IMR-90 (cell line): ENCODE data around the gene ADGRB3. TPM values are rescaled to one million over a fixed set of nuclear protein-coding genes. Genes with fewer than 3 reads are reported as not detected.
"Not testable (repeated sequence)": the region's sequence is repeated elsewhere in the genome, so short reads cannot be mapped to it uniquely, and the experiment has no call there.

Experiments used
- ATAC-seq: fragments of 200-7000 bp; cut with Tn5 transposase; 2 replicates; pipeline ENCODE4 v1.9.1; 2020; ENCODE audit warnings: low read depth, mild to moderate bottlenecking, moderate library complexity
- BruUV-seq: library from RNA; stranded (reverse); fragments of 400-500 nt; replicated peaks from 2 replicates; lab custom pipeline; 2021; lab: Mats Ljungman, UMichigan
- CTCF ChIA-PET: fragments of 300-600 bp; formaldehyde crosslinking; extraction: SDS; loops from one replicate; lab custom pipeline; 2021; ENCODE audit warnings: antibody characterized with exemption; lab: Yijun Ruan, JAX
- POLR2A ChIA-PET: fragments of 300-600 bp; sonication (Branson Sonifier 250); formaldehyde crosslinking; loops from one replicate; lab custom pipeline; 2022; ENCODE audit warnings: antibody characterized with exemption; ENCODE audit not compliant: unreplicated experiment; lab: Charles Lee
- DNase-seq: peaks from one replicate; pipeline ENCODE4 v3.0.0; 2013
- H2AFZ ChIP-seq: replicated peaks from 2 replicates; pipeline ENCODE3; 2013; ENCODE audit warnings: low read length, mild to moderate bottlenecking; ENCODE audit not compliant: poor library complexity
- H2AK5ac ChIP-seq: 2 replicates; pipeline ENCODE4 v1.6.1; 2013; ENCODE audit warnings: low read depth, low read length, inconsistent platforms
- H2AK9ac ChIP-seq: replicated peaks from 2 replicates; pipeline ENCODE3; 2013; ENCODE audit warnings: mild to moderate bottlenecking, low read depth, low read length, moderate library complexity; ENCODE audit not compliant: poor library complexity
- H2BK120ac ChIP-seq: 2 replicates; pipeline ENCODE4 v1.6.1; 2013; ENCODE audit warnings: low read depth, low read length, inconsistent platforms
- H2BK15ac ChIP-seq: 3 replicates; pipeline ENCODE4 v1.6.1; 2013; ENCODE audit warnings: low read depth, low read length, inconsistent platforms
- H2BK20ac ChIP-seq: 2 replicates; pipeline ENCODE4 v1.6.1; 2013; ENCODE audit warnings: low read depth, mild to moderate bottlenecking, inconsistent platforms, low read length, moderate library complexity
- H2BK5ac ChIP-seq: 2 replicates; pipeline ENCODE4 v1.6.1; 2013; ENCODE audit warnings: mild to moderate bottlenecking, low read depth, low read length, inconsistent platforms; ENCODE audit not compliant: poor library complexity, severe bottlenecking
- H3K14ac ChIP-seq: replicated peaks from 2 replicates; pipeline ENCODE4 v1.6.1; 2013; ENCODE audit warnings: low read depth, low read length, inconsistent platforms
- H3K18ac ChIP-seq: 2 replicates; pipeline ENCODE4 v1.6.1; 2013; ENCODE audit warnings: low read depth, low read length, control low read depth
- H3K23ac ChIP-seq: 2 replicates; pipeline ENCODE4 v1.6.1; 2013; ENCODE audit warnings: low read depth, low read length, inconsistent platforms
- H3K27ac ChIP-seq: 2 replicates; pipeline ENCODE4 v1.5.1; 2013; ENCODE audit warnings: mild to moderate bottlenecking, control low read depth, low read length; ENCODE audit not compliant: insufficient read depth
- H3K27me3 ChIP-seq: 2 replicates; pipeline ENCODE4 v1.6.1; 2013; ENCODE audit warnings: low read length; ENCODE audit not compliant: control insufficient read depth, insufficient read depth
- H3K36me3 ChIP-seq: 2 replicates; pipeline ENCODE4 v1.6.1; 2013; ENCODE audit warnings: low read length, mixed read lengths; ENCODE audit not compliant: control insufficient read depth, insufficient read depth
- H3K4ac ChIP-seq: 2 replicates; pipeline ENCODE4 v1.6.1; 2013; ENCODE audit warnings: low read depth, low read length, inconsistent platforms
- H3K4me1 ChIP-seq: 2 replicates; pipeline ENCODE4 v1.6.1; 2013; ENCODE audit warnings: low read length, mixed read lengths; ENCODE audit not compliant: control insufficient read depth, insufficient read depth
- H3K4me2 ChIP-seq: 2 replicates; pipeline ENCODE4 v1.6.1; 2013; ENCODE audit warnings: low read depth, mild to moderate bottlenecking, control low read depth, low read length, moderate library complexity
- H3K4me3 ChIP-seq: 2 replicates; pipeline ENCODE4 v1.5.1; 2013; ENCODE audit warnings: low read depth, mild to moderate bottlenecking, control low read depth, low read length, moderate library complexity; ENCODE audit not compliant: insufficient read depth
- H3K56ac ChIP-seq: 2 replicates; pipeline ENCODE4 v1.6.1; 2013; ENCODE audit warnings: low read length, inconsistent platforms; ENCODE audit not compliant: insufficient read depth; ENCODE audit errors: extremely low read depth
- H3K79me1 ChIP-seq, 2 experiments: 2 replicates each; pipeline ENCODE4 v1.6.1; 2013; ENCODE audit warnings: low read length in 2 of 2, inconsistent platforms in 1 of 2, low read depth in 1 of 2
- H3K9ac ChIP-seq: 2 replicates; pipeline ENCODE4 v1.6.1; 2013; ENCODE audit warnings: low read depth, low read length, control low read depth
- H3K9me1 ChIP-seq: 2 replicates; pipeline ENCODE4 v1.6.1; 2013; ENCODE audit warnings: low read length, inconsistent platforms; ENCODE audit not compliant: insufficient read depth
- H3K9me3 ChIP-seq: 2 replicates; pipeline ENCODE4 v1.6.1; 2013; ENCODE audit warnings: low read length; ENCODE audit not compliant: control insufficient read depth, insufficient read depth
- H4K20me1 ChIP-seq: 2 replicates; pipeline ENCODE4 v1.6.1; 2013; ENCODE audit warnings: low read length, inconsistent platforms; ENCODE audit not compliant: insufficient read depth
- H4K5ac ChIP-seq: 2 replicates; pipeline ENCODE4 v1.6.1; 2013; ENCODE audit warnings: mild to moderate bottlenecking, low read depth, low read length, control low read depth
- H4K8ac ChIP-seq, 2 experiments: 2 replicates each; pipeline ENCODE4 v1.6.1; 2013; ENCODE audit warnings: low read depth in 2 of 2, low read length in 2 of 2, control low read depth in 1 of 2, inconsistent platforms in 1 of 2
- H4K91ac ChIP-seq: 2 replicates; pipeline ENCODE4 v1.6.1; 2013; ENCODE audit warnings: low read depth, low read length, inconsistent platforms; ENCODE audit not compliant: insufficient read depth
- WGBS, 2 experiments: methylation state at CpG; one replicate each; pipeline versions ENCODE4 v1.1.5 to v1.1.7; 2013; ENCODE audit warnings: missing lambda C conversion rate in 2 of 2; ENCODE audit not compliant: insufficient read length in 1 of 2; ENCODE audit errors: extremely low coverage in 2 of 2; 5-methylcytosine and 5-hydroxymethylcytosine counted together
- dilution Hi-C: fragments of 300-500 bp; cut with HindIII; formaldehyde crosslinking; loops from one replicate; pipeline ENCODE4 v1.14.3; 2018; ENCODE audit warnings: low sequenced_read_pairs; ENCODE audit not compliant: unreplicated experiment
- in situ Hi-C: fragments of 300-500 bp; cut with MboI; formaldehyde crosslinking; loops from 3 replicates; pipeline ENCODE4 v1.14.3; 2019; ENCODE audit warnings: low sequenced_read_pairs, inconsistent platforms, mixed read lengths
- intact Hi-C: fragments of 100-400 bp; cut with micrococcal nuclease; formaldehyde crosslinking; loops from 2 replicates; pipeline ENCODE4 v1.10.0; 2022
- polyA plus RNA-seq, 3 experiments: library from polyadenylated mRNA; depleted of rRNA; stranded (reverse); fragments of >200 nt; gene quantifications; 2 replicates each; pipeline ENCODE4 v1.2.3, GENCODE V29; 2012; ENCODE audit warnings: low replicate concordance in 1 of 3
- total RNA-seq: library from RNA; depleted of rRNA; stranded (reverse); fragments of >200 nt; gene quantifications from 2 replicates; pipeline ENCODE4 v1.2.3, GENCODE V29; 2012

ADGRB3 gene
- total and polyA plus RNA-seq, 2 of the 4 experiments (the other 2 are of a cell fraction), result not detected

DNA sequence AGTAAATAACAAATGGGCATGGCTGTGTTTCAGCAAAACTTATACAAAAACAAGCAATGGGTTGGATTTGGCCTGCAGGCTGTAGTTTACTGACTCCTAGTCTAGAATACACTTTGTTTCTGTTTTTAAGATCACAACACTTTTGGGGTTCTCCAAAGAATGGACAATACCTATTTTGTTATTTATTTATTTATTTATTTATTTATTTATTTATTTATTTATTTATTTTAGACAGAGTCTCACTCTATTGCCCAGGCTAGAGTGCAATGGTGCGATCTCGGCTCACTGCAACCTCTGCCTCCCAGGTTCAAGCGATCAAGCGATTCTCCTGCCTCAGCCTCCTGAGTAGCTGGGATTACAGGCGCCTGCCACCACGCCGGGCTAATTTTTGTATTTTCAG lies 346.6 kb downstream of the ADGRB3 start:
- H3K4me3 ChIP-seq, H3K4me2 ChIP-seq, H3K9ac ChIP-seq, H3K36me3 ChIP-seq, H3K79me1 ChIP-seq, in situ Hi-C loops, H2AK5ac ChIP-seq, intact Hi-C loops, H2AFZ ChIP-seq, H3K18ac ChIP-seq, H3K9me1 ChIP-seq, H4K20me1 ChIP-seq, H2AK9ac ChIP-seq, H2BK120ac ChIP-seq, ATAC-seq, CTCF ChIA-PET, H3K14ac ChIP-seq, H3K27ac ChIP-seq, H3K56ac ChIP-seq, DNase-seq, H3K4ac ChIP-seq, H3K9me3 ChIP-seq, dilution Hi-C loops, H4K91ac ChIP-seq, H2BK5ac ChIP-seq, H2BK15ac ChIP-seq, H2BK20ac ChIP-seq, H4K8ac ChIP-seq, POLR2A ChIA-PET, BruUV-seq, H4K5ac ChIP-seq, H3K23ac ChIP-seq, H3K4me1 ChIP-seq, H3K27me3 ChIP-seq: not testable (repeated sequence)
- no CpG with 5 or more reads among the region's 7 CpGs for WGBS, 2 experiments
